Measurements from ENCODE around the gene LSAMP.

The LSAMP gene

GRCh38 chr3:116127464-116127863, 317.8 kb downstream of the LSAMP start:
- TF ChIP-seq CTCF (IDR thresholded peaks at IDR 0.05; ENCODE audit: insufficient read depth, low read length, poor library complexity, severe bottlenecking) (no peak), EZH2phosphoT487 (conservative IDR thresholded peaks at IDR 0.05; ENCODE audit: low read length) (no peak)
- H3K9ac ChIP-seq (ENCODE audit: low read length) = no peak overlapping the region
- H3K9me2 ChIP-seq (replicated peaks; ENCODE audit: insufficient read depth, low read length) = no peaks in the 10 kb centered on the region
- H2AFZ ChIP-seq (ENCODE audit: low read depth, low read length, severe bottlenecking) = no peak overlapping the region
- no peaks in the 10 kb centered on the region for H3K9me3 ChIP-seq (ENCODE audit: insufficient read depth, low read length)
- H3K27ac ChIP-seq (ENCODE audit: low read depth, low read length) = no peak overlapping the region
- H3F3A ChIP-seq (ENCODE audit: insufficient read depth) = no peaks in the 10 kb centered on the region
- no peaks in the 10 kb centered on the region for H3K27me3 ChIP-seq (ENCODE audit: low read length)
- no peaks in the 10 kb centered on the region for H4K20me1 ChIP-seq (ENCODE audit: low read depth, low read length)
- no peaks in the 10 kb centered on the region for H3K36me3 ChIP-seq (ENCODE audit: low read length)
- no peak overlapping the region for H3K4me2 ChIP-seq (ENCODE audit: low read depth, low read length, poor library complexity, severe bottlenecking)
- no peak overlapping the region for H3K4me3 ChIP-seq (ENCODE audit: insufficient read depth, low read length, poor library complexity, severe bottlenecking)
- H3K79me2 ChIP-seq (ENCODE audit: insufficient read depth, low read length) = no peaks in the 10 kb centered on the region

GRCh38 chr3:116124166-116124565, 321.1 kb downstream of the LSAMP start:
- Histone ChIP-seq H4K20me1 (ENCODE audit: low read depth, low read length) (no peaks in the 10 kb centered on the region), H3K27me3 (ENCODE audit: low read length) (no peaks in the 10 kb centered on the region), H3K4me2 (ENCODE audit: low read depth, low read length, poor library complexity, severe bottlenecking) (no peak overlapping the region), H3K36me3 (ENCODE audit: low read length) (no peaks in the 10 kb centered on the region), H3K4me3 (ENCODE audit: insufficient read depth, low read length, poor library complexity, severe bottlenecking) (no peak overlapping the region), H3K9me2 (replicated peaks; ENCODE audit: insufficient read depth, low read length) (no peaks in the 10 kb centered on the region), H2AFZ (ENCODE audit: low read depth, low read length, severe bottlenecking) (no peak overlapping the region), H3K9me3 (ENCODE audit: insufficient read depth, low read length) (no peaks in the 10 kb centered on the region), H3K79me2 (ENCODE audit: insufficient read depth, low read length) (no peaks in the 10 kb centered on the region), H3K9ac (ENCODE audit: low read length) (no peak overlapping the region), H3K27ac (ENCODE audit: low read depth, low read length) (no peak overlapping the region), H3F3A (ENCODE audit: insufficient read depth) (no peaks in the 10 kb centered on the region)
- TF ChIP-seq EZH2phosphoT487 (conservative IDR thresholded peaks at IDR 0.05; ENCODE audit: low read length) (no peak), CTCF (IDR thresholded peaks at IDR 0.05; ENCODE audit: insufficient read depth, low read length, poor library complexity, severe bottlenecking) (no peak)

GRCh38 chr3:116118475-116119169, 326.7 kb downstream of the LSAMP start:
- Histone ChIP-seq H3K79me2 (ENCODE audit: insufficient read depth, low read length) (no peaks in the 10 kb centered on the region), H3K36me3 (ENCODE audit: low read length) (no peaks in the 10 kb centered on the region), H3K9me3 (ENCODE audit: insufficient read depth, low read length) (no peaks in the 10 kb centered on the region), H4K20me1 (ENCODE audit: low read depth, low read length) (no peaks in the 10 kb centered on the region), H3K9ac (ENCODE audit: low read length) (no peak overlapping the region), H2AFZ (ENCODE audit: low read depth, low read length, severe bottlenecking) (no peak overlapping the region), H3K27ac (ENCODE audit: low read depth, low read length) (no peak overlapping the region), H3F3A (ENCODE audit: insufficient read depth) (no peaks in the 10 kb centered on the region), H3K4me2 (ENCODE audit: low read depth, low read length, poor library complexity, severe bottlenecking) (no peak overlapping the region), H3K9me2 (replicated peaks; ENCODE audit: insufficient read depth, low read length) (no peaks in the 10 kb centered on the region), H3K4me3 (ENCODE audit: insufficient read depth, low read length, poor library complexity, severe bottlenecking) (no peak overlapping the region), H3K27me3 (ENCODE audit: low read length) (no peaks in the 10 kb centered on the region)
- no peak for TF ChIP-seq CTCF (IDR thresholded peaks at IDR 0.05; ENCODE audit: insufficient read depth, low read length, poor library complexity, severe bottlenecking)
- no peak for TF ChIP-seq EZH2phosphoT487 (conservative IDR thresholded peaks at IDR 0.05; ENCODE audit: low read length)
